Measurements from ENCODE around the gene AURKA. TPM values are rescaled to one million over a fixed set of nuclear protein-coding genes. Genes with fewer than 3 reads are reported as not detected.
"Not testable (repeated sequence)": the region's sequence is repeated elsewhere in the genome, so short reads cannot be mapped to it uniquely, and the experiment has no call there.

Gene AURKA
- total RNA-seq, 1 donor from 2014 or later: 8.4 TPM

DNA sequence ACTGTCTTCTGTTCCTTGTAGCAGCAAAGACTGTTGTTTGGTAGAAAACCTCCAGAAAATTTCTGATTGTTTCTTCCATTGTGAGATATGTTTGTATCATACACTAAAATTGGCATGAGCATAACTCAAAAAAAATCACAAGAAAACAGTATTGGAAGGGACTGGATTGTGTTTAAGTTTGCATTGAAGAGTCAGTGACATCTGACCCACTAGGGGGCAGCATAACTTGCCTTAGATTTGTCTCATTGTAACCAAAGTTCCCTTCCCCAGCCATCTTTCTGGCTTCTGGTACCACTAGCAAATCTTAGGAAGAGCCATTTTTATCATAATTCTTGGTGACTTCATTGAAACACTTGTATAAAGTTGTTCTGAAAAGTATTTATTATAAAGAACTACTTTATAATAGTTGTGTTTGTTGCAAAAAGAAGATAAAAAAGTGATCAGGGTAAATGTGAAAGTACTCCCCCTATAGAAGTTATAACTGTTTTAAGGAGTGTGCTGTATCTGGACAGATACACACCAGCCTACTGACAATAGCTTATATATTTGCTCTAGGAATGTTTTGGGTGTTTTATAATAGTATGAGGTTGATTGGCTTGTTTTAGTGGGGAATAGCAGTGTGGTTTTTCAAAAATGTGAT lies 8.1 kb upstream of the AURKA start:
- ATAC-seq: no peak
- intact Hi-C loops (cut with DNase I): no loop called here
- DNase-seq (ENCODE audit: missing footprints): no peak

DNA sequence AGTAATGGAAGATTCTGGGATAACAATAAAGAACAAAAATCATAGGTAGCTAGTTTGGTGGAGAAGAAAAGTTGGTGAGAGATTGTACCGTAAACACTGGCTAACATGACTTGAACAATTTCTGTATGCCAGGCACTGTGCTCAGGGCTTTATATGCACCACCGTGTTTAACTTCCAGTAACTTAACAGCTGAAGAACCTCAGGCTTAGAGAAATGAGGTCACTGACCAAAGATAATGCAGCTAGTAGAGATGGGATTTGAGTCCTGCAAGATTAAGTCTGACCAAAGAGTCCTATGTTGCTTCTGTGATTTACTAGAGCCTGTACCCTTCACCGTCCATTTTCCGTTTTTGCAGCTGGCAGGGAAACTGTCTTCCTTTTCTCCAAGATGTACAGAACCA lies 3.2 kb upstream of the AURKA start:
- intact Hi-C loops (cut with DNase I): no loop called here
- no peak for ATAC-seq
- no peak for DNase-seq (ENCODE audit: missing footprints)

DNA sequence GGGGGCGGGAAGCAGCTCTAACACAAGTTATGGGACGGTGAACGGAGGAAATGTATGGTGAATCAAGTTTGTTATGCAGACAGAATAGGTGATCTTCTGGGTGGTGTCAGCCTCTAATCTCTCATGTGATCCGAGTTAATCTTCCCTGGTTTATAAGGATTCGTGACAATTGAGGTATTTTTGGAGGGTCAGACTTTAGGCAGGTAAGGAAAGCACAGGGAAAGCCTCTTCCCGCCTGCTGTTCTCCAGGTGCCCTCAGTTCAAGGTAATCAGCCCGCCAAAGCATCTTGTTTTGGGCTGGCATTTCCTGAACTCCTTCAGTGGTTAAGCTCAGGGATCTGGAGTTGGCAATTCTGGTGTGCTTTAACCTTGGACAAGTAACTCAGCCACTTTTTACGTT lies 1.6 kb upstream of the AURKA start:
- intact Hi-C loops (cut with DNase I): loop anchor here (5.0 kb wide), 1 partner anchor 36 kb away; the partner anchor contains the start of gene FAM210B
- ATAC-seq (no peak), DNase-seq (ENCODE audit: missing footprints) (no peak)

DNA sequence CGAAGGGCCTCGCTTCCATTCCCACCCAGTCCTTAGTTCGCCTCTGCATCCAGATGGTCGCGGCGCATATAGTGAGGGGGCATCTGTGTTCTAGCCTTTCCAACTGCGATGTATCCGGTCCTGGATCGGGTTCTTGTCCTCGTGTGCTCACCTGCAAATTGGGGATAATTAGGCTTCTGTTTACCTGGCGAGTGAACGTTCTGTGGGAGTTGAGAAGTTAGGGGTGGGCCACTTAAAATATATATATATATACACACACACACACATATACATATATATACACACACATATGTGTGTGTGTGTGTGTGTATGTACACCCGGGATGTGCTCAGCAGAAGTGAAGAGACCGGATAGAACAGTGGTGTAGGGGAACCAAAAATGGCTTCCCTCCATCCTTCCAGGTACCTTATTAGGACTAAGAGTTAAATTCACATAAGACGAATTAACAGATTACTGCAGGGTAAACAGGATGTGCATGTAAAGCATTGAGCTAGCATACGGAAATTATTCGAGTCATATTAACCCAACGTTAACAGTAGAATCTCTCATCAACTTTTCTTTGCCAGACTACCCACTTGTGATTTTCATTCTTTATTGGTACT lies 967 bp upstream of the AURKA start:
- ATAC-seq: no peak
- peak; percentile 68 for DNase-seq (ENCODE audit: missing footprints)
- intact Hi-C loops (cut with DNase I): loop anchor here (1.0 to 5.0 kb wide), 2 partner anchors 36 to 75 kb away; partner anchors contain the start of genes FAM210B and RTF2

DNA sequence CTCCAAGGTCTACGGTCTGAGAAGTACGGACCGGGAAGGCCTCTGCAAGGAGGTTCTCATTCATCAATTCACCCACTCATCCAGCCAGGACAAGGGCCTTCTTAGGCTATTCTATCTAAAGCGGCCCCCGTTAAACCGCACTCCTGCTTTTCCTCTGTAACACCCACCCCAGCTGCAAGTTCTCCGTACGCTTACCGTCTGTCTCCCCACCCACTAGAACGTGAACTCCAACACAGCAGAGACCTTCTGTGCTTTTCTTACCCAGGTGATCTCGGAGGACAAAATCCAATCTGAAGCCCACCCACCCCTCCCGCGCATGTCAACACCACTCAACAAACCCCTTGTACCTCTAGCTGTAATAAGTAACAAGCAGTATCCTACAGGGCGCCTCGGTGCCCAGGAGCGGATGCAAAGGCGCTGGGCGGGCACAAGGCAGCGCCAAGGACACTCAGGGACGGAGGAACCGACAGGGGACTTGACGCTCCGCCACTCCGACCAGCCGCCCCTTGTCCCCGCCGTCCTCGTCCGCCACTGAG lies 351 bp downstream of the AURKA start:
- peak; percentile 18 for ATAC-seq
- intact Hi-C loops (cut with DNase I): loop anchor here (1.0 to 5.0 kb wide), 2 partner anchors 34 to 77 kb away; partner anchors contain the start of genes FAM210B and RTF2
- DNase-seq (ENCODE audit: missing footprints): no peak

DNA sequence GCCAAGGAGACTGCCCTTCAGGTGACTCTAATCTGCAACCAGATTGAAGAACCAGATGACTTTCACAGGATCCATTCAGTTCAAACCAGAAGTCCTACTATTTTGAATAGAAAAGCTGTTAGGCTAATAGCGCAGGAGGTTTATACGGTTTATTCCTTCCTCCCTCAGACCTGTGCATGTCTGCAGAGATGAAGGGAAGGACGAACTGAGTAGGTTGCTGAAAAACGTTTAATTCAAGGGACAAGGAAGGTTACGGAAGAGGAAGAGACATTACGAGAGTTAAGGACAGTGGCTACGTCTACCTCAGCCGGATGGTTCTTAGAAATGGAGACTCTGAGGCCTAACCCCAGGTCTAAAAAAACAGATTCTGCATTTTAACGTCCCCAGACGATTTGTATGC lies 978 bp downstream of the AURKA start:
- intact Hi-C loops (cut with DNase I): loop anchor here (5.0 kb wide), 1 partner anchor 34 kb away; the partner anchor contains the start of gene FAM210B
- ATAC-seq: no peak
- DNase-seq (ENCODE audit: missing footprints): no peak

DNA sequence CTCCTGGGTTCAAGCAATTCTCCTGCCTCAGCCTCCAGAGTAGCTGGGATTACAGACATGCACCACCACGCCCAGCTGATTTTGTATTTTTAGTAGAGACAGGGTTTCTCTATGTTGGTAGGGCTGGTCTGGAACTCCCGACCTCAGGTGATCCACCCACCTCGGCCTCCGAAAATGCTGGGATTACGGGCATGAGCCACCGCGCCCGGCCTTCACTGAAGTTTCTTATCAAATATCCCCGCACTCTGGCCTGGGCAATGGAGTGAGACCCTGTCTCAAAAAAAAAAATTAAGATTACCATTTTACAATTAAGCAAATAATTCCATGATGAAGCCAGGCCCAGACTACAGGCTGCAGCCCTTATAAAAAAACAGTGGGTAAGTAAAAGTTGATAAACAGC lies 1.6 kb downstream of the AURKA start:
- intact Hi-C loops (cut with DNase I): loop anchor here (5.0 kb wide), 1 partner anchor 33 kb away; the partner anchor contains the start of gene FAM210B
- DNase-seq (ENCODE audit: missing footprints); ATAC-seq: not testable (repeated sequence)

DNA sequence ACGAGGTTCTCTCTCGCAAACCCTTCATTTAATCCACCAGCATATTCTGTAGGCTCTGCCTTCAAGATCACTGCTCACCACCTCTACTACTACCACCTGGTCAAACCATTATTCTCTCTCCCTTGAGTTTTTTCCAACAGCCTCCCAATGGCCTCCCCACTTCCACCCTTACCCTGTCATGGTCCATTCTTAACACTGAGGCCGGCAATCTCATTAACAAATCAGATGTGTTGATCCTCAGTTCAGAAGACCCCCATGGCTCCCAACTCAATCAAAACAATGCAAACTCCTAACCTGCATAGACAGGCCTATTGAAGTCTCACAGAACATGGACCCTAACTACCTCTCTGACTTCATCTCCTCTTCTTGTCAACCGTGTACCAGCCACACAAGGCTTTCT lies 2.2 kb downstream of the AURKA start:
- ATAC-seq: no peak
- no peak for DNase-seq (ENCODE audit: missing footprints)
- intact Hi-C loops (cut with DNase I): loop anchor here (5.0 kb wide), 1 partner anchor 33 kb away; the partner anchor contains the start of gene FAM210B

DNA sequence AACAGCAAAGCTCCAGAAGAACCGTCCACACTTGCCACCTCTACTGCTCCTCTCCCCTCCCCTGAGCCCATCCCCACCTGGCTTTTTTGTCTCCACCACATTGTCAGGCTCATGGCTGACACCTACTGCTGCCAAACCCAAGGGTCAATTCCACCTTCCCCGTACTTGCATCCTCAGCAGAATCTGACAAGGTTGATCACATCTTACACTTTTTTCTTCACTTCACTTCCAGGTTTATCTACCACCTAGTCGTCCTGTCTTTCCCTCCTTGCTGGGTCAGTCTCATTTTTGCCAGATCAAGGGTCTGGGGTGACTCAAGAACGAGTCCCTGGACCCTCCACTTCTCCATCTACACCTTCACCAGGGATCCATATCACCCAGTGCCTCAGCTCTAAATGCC lies 3.1 kb downstream of the AURKA start:
- ATAC-seq: no peak
- DNase-seq (ENCODE audit: missing footprints): no peak
- intact Hi-C loops (cut with DNase I): no loop called here

DNA sequence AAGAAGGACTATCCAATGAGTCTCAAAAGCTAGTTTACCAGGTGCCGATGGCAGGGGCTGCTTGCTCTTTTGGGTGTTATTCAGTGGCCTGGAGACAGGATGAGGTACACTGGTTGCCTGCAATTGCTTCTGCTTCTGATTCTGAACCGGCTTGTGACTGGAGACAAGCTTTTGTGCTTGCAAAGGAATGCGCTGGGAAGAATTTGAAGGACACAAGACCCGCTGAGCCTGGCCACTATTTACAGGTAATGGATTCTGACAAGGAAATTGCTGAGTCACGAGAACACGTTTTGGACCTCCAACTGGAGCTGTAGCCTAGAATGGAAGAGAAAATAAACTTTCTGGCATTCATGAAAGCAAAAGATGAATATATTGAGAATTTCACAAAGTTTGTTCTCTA lies 5.8 kb downstream of the AURKA start:
- intact Hi-C loops (cut with DNase I): no loop called here
- ATAC-seq: no peak
- DNase-seq (ENCODE audit: missing footprints): no peak

DNA sequence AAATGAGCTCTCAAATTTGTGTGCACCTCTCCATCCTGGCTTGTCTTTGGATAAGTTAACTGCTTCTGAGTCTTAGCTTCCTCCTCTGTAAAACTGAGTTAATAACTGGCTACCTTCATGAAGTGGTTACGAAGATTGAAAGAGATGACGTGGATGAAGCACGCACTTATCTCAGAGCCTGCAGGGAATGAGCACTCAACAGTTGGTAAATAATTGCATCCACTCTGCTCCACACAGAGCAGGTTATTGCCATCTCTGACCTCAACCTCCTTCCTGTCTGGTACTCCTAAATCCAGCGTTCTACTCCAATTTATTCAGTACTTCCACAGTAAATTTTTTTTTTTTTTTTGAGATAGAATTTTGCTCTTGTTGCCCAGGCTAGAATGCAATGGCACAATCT lies 6.9 kb downstream of the AURKA start:
- DNase-seq (ENCODE audit: missing footprints) (no peak), ATAC-seq (no peak)
- intact Hi-C loops (cut with DNase I): no loop called here

DNA sequence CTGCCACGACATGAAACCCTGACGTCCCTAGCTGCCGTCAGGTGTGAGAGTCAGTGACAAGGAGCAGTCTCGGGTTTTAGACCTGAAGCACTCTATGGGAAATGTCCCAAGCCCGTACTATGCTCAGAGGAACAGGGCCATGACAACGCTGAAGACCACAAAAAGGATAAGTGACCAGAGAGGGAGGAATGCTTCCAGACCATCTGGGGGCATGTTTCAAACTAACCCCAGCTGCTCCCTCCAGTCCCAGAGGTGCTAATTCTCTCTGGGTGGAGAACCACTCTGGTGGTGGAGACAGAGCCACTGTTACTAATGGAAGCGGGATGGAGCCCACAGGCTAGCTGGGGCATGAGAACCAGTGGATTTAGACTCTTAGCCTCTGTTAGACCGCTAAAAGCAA lies 8.7 kb downstream of the AURKA start:
- intact Hi-C loops (cut with DNase I): no loop called here
- DNase-seq (ENCODE audit: missing footprints): no peak
- ATAC-seq: no peak

DNA sequence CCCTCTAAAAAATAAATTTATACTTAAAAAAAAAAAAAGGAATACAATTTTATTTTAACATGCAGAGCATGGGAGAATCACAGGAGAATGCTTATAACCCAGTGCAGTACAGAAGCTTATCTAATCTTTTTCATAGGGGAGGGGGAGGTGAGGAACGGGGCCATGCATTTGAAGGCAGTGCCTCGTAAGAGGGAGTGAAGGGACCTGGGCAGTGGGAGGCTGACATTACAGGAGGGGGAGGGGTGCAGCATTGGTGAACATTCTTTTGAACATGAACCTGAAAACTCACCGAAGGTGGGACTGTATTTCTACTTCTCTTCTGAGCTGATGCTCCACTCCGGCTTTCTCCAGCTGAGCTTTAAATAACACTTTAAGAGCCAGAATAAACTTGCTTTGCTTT lies 9.3 kb downstream of the AURKA start:
- DNase-seq (ENCODE audit: missing footprints) (no peak), ATAC-seq (no peak)
- intact Hi-C loops (cut with DNase I): no loop called here

DNA sequence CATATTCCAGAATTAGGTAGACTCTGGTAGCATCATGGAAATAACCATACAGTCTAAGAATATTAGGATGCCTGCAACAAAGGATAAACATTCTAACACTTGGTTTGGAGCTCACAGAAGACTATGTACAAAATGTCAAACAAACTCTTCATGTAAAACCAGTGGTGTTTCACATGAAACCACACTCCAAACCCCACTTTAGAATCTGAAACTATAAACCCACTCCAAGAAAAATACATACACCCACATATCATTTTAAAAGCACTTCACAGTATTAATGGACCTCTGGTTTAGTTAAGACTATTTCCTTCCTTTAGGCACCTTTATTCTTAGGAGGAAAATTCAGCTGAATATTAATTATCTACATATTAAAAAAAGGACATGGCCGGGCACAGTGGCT lies 10.5 kb downstream of the AURKA start:
- ATAC-seq: no peak
- intact Hi-C loops (cut with DNase I): no loop called here

DNA sequence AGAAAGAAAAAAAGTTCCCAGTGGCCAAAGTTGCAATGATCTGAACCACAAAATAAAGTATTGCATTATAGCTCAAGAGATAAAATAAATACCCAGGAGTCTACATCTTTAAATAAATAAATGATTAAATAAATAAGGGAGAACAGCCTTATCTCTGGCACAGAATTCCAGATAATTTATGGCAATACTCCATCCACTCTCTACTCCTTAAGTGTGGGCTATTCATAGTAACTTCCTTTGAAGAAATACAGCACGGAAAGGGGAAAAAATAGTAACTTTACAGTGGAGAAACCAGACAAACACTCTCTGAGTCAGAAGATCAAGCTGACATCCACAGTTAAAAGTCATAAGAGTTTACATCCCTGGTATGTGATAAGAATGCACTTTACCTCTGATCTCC lies 11.6 kb downstream of the AURKA start:
- intact Hi-C loops (cut with DNase I): no loop called here
- ATAC-seq (no peak), DNase-seq (ENCODE audit: missing footprints) (no peak)

More for the DNA sequence above, 10.5 kb downstream of the AURKA start:
- no peak for DNase-seq (ENCODE audit: missing footprints)

DNA sequence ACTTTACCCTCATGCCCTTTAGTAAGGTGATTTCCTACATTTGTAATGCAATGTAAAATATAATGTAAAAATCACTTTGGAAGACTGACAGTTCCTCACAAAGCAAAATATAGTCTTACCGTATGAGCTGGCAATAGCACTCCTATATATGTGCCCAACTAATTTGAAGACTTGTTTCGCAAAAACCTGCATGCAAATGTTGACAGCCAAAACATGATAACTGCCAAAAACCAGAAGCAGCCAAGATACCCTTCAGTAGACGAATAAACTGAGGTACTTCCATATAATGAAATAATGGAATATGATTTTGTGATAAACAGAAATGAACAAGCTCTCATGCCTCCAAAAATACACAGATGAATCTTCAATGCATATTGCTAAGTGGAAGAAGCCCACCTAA lies 13.6 kb downstream of the AURKA start:
- no peak for ATAC-seq
- no peak for DNase-seq (ENCODE audit: missing footprints)
- intact Hi-C loops (cut with DNase I): no loop called here

DNA sequence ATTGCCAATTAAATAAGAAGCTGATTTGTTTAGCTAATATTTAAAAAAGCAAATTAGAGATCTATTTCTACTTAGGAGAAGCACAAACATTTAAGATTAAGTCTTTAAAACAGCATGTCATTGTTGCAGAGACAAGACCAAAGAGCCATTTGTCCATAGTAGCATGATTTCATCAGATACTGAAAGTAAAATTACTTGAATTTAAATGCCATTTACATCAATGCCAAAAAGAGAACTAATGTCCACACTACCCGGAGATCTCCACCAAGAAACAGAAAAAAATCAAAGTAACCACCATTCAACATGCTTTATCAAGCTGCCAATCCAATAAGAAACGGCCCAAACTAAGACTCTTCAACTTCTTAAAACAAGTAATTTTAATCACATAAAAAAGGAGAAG lies 15.7 kb downstream of the AURKA start:
- no peak for DNase-seq (ENCODE audit: missing footprints)
- ATAC-seq: no peak
- intact Hi-C loops (cut with DNase I): no loop called here

DNA sequence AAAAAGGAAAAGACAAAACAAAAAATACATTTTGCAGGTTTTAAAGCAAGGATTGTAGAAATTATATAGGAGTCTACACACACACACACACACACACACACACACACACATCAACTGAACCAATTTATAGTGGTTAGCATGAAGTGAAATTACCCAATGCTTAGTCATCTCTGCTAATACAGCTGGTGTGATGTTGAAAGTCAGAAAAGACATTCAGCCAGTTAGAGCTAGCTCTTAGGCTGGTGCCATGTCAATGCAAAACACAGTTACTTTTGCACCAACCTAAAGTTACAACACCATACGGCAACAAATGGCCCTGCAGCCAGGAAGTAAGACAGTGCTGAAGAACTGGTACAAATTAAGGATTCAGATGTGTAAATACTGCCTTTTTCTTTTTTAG lies 18.1 kb downstream of the AURKA start:
- DNase-seq (ENCODE audit: missing footprints): no peak
- intact Hi-C loops (cut with DNase I): no loop called here
- ATAC-seq: no peak

DNA sequence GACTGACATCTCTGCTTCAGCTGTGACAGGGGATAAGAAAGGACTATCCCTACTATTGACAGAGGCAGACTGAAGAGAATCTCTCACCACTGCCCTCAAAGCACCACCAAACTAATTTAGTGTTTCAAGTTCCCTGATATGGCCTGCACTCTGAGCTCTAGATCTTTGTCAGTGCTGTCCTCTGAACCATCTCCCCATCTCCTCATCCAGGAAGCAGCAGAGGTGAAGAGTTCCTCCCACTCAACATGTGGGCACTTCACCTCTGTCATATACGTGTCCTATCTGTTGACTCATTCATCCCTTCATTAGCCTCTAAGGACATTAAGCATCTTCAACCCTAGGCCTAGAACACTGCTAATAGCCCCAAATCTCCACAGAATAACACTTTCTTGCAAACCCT lies 19.2 kb downstream of the AURKA start:
- DNase-seq (ENCODE audit: missing footprints) (no peak), ATAC-seq (no peak)
- intact Hi-C loops (cut with DNase I): no loop called here

DNA sequence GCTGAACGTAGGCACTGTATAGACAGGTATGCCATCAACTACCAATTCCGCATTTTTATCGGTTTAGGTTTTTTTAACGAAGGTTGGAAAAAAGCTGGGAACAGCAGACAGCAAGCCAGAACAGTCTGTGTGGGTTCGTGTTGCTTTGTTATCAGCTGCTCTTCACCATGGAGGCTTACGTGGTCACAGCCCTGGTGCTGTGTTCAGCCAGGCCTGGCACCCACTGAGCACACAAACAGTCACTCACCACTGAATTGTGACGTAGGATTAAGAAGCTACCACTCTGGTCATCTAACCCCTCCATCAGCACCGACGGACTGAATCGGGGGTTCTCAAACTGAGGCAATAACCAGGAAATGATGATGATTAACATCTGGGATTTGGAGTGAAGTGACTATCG lies 20.0 kb downstream of the AURKA start:
- ATAC-seq (no peak), DNase-seq (ENCODE audit: missing footprints) (no peak)
- intact Hi-C loops (cut with DNase I): no loop called here
